ENCODE results near the gene MAOA.

Gene MAOA

DNA sequence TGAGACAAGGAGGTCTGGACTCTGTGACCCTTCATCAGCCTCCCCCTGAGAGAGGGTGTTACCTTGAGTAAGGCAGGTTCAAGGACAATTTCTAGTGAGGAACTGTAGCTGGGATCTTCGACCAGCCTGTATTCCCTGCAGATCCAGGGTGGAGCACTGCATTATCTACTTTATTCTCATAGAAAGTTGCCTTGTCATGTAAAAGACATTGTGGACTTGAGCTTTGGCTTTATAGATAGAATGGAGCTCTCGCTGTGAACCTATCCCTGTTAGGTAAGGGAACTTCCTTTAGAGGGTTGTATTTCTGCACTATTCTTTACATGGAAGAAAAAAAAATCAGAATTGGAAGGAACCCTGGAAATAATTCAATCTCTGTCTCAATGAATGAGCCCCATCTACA is 91.4 kb downstream of the MAOA start (continued):
- TF ChIP-seq ZNF292 (tag by site-specific recombination; IDR thresholded peaks at IDR 0.05; ENCODE audit: borderline replicate concordance, low read depth) (no peak), SCRT2 (tag by site-specific recombination; IDR thresholded peaks at IDR 0.05) (no peak), ZNF664 (tag by site-specific recombination; IDR thresholded peaks at IDR 0.05) (no peak)
- TF ChIP-seq, protein P1, sequence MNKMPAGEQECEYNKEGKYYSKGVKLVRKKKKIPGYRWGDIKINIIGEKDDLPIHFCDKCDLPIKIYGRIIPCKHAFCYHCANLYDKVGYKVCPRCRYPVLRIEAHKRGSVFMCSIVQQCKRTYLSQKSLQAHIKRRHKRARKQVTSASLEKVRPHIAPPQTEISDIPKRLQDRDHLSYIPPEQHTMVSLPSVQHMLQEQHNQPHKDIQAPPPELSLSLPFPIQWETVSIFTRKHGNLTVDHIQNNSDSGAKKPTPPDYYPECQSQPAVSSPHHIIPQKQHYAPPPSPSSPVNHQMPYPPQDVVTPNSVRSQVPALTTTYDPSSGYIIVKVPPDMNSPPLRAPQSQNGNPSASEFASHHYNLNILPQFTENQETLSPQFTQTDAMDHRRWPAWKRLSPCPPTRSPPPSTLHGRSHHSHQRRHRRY (tag by site-specific recombination; IDR thresholded peaks at IDR 0.05), result no peak
- TF ChIP-seq, protein P2, sequence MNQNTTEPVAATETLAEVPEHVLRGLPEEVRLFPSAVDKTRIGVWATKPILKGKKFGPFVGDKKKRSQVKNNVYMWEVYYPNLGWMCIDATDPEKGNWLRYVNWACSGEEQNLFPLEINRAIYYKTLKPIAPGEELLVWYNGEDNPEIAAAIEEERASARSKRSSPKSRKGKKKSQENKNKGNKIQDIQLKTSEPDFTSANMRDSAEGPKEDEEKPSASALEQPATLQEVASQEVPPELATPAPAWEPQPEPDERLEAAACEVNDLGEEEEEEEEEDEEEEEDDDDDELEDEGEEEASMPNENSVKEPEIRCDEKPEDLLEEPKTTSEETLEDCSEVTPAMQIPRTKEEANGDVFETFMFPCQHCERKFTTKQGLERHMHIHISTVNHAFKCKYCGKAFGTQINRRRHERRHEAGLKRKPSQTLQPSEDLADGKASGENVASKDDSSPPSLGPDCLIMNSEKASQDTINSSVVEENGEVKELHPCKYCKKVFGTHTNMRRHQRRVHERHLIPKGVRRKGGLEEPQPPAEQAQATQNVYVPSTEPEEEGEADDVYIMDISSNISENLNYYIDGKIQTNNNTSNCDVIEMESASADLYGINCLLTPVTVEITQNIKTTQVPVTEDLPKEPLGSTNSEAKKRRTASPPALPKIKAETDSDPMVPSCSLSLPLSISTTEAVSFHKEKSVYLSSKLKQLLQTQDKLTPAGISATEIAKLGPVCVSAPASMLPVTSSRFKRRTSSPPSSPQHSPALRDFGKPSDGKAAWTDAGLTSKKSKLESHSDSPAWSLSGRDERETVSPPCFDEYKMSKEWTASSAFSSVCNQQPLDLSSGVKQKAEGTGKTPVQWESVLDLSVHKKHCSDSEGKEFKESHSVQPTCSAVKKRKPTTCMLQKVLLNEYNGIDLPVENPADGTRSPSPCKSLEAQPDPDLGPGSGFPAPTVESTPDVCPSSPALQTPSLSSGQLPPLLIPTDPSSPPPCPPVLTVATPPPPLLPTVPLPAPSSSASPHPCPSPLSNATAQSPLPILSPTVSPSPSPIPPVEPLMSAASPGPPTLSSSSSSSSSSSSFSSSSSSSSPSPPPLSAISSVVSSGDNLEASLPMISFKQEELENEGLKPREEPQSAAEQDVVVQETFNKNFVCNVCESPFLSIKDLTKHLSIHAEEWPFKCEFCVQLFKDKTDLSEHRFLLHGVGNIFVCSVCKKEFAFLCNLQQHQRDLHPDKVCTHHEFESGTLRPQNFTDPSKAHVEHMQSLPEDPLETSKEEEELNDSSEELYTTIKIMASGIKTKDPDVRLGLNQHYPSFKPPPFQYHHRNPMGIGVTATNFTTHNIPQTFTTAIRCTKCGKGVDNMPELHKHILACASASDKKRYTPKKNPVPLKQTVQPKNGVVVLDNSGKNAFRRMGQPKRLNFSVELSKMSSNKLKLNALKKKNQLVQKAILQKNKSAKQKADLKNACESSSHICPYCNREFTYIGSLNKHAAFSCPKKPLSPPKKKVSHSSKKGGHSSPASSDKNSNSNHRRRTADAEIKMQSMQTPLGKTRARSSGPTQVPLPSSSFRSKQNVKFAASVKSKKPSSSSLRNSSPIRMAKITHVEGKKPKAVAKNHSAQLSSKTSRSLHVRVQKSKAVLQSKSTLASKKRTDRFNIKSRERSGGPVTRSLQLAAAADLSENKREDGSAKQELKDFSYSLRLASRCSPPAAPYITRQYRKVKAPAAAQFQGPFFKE (tag by site-specific recombination; IDR thresholded peaks at IDR 0.05; ENCODE audit: borderline replicate concordance), result no peak

DNA sequence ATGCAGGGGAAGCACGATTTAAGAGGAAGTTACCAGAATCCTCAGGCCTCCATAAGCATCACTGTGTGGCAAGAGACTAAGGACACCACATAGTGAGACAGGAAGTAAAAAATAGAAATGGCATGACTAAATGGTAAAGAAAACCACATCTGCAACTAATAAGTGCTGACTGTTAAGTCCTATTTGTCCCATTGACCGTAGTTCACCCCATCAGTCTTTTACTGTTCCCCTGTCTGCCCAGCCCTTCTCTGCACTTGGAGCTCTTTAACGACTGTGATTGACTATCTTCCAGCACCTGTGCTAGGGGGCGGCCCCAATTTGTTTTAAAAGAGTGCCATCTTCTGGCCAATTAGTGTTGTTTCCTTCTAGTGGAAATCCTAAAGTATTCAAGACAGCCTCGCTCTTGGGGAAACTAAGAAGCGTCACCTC is 94.2 kb downstream of the MAOA start:
- no peaks in the 10 kb centered on the region for H3K36me3 ChIP-seq (ENCODE audit: control insufficient read depth in 2 of 2, insufficient read depth in 1 of 2, low read length in 2 of 2)
- no peak overlapping the region for H3K4me3 ChIP-seq (ENCODE audit: low read depth, low read length)
- H3K4me1 ChIP-seq (ENCODE audit: control insufficient read depth, insufficient read depth, low read length), result no peaks in the 10 kb centered on the region
- TF ChIP-seq ZNF654 (tag by site-specific recombination; IDR thresholded peaks at IDR 0.05; ENCODE audit: low read depth) (peak; percentile 80), ZNF473 (tag by site-specific recombination; IDR thresholded peaks at IDR 0.05) (no peak)
- TF ChIP-seq, protein P3, sequence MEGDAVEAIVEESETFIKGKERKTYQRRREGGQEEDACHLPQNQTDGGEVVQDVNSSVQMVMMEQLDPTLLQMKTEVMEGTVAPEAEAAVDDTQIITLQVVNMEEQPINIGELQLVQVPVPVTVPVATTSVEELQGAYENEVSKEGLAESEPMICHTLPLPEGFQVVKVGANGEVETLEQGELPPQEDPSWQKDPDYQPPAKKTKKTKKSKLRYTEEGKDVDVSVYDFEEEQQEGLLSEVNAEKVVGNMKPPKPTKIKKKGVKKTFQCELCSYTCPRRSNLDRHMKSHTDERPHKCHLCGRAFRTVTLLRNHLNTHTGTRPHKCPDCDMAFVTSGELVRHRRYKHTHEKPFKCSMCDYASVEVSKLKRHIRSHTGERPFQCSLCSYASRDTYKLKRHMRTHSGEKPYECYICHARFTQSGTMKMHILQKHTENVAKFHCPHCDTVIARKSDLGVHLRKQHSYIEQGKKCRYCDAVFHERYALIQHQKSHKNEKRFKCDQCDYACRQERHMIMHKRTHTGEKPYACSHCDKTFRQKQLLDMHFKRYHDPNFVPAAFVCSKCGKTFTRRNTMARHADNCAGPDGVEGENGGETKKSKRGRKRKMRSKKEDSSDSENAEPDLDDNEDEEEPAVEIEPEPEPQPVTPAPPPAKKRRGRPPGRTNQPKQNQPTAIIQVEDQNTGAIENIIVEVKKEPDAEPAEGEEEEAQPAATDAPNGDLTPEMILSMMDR (tag by site-specific recombination; IDR thresholded peaks at IDR 0.05), result peak; percentile 32; the same call in 1 of the 2 replicates
- ChIA-PET POLR2A (no interaction called here), CTCF (interaction anchor here (0.7 to 3.4 kb wide), 19 partner anchors 9 to 1935 kb away, joined by 3 to 59 read pairs (median 4); no protein-coding TSS in a partner anchor)
- no peaks in the 10 kb centered on the region for H3K9me3 ChIP-seq (ENCODE audit: control insufficient read depth, insufficient read depth, low read depth, low read length)
- H3K27ac ChIP-seq (ENCODE audit: extremely low read depth, low read depth, low read length), result no peak overlapping the region

DNA sequence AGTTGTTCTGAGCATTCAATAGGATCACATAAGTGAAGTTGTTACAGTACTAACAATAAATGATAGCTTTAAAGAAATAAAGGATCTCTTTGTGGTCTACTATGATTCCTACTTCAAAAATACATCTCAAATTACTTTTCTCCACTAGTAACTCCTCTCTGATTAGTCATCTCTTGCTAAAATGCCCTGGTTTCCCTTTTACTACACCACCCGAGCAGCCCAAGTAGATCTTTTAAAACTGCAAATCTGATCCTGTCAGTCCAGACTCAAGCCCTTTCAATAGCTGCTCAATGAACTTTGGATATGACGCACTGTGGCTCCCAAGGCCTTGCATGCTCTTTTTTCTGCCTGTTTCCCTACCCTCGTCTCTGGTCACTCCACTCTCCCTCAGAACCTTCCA is 97.5 kb downstream of the MAOA start:
- ChIA-PET POLR2A (no interaction called here), CTCF (interaction anchor here (1.0 to 1.6 kb wide), 3 partner anchors 45 to 193 kb away, joined by 4 to 5 read pairs (median 4); no protein-coding TSS in a partner anchor)
- no peaks in the 10 kb centered on the region for H3K4me1 ChIP-seq (ENCODE audit: control insufficient read depth, insufficient read depth, low read length)
- no peaks in the 10 kb centered on the region for H3K36me3 ChIP-seq (ENCODE audit: control insufficient read depth in 2 of 2, insufficient read depth in 1 of 2, low read length in 2 of 2)
- no peaks in the 10 kb centered on the region for H3K9me3 ChIP-seq (ENCODE audit: control insufficient read depth, insufficient read depth, low read depth, low read length)
- H3K27ac ChIP-seq (ENCODE audit: extremely low read depth, low read depth, low read length), result no peak overlapping the region
- no peak overlapping the region for H3K4me3 ChIP-seq (ENCODE audit: low read depth, low read length)
- TF ChIP-seq, protein P4, sequence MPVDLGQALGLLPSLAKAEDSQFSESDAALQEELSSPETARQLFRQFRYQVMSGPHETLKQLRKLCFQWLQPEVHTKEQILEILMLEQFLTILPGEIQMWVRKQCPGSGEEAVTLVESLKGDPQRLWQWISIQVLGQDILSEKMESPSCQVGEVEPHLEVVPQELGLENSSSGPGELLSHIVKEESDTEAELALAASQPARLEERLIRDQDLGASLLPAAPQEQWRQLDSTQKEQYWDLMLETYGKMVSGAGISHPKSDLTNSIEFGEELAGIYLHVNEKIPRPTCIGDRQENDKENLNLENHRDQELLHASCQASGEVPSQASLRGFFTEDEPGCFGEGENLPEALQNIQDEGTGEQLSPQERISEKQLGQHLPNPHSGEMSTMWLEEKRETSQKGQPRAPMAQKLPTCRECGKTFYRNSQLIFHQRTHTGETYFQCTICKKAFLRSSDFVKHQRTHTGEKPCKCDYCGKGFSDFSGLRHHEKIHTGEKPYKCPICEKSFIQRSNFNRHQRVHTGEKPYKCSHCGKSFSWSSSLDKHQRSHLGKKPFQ (tag by site-specific recombination; IDR thresholded peaks at IDR 0.05), result no peak
- TF ChIP-seq ZBTB7A (tag by site-specific recombination; IDR thresholded peaks at IDR 0.05; ENCODE audit: low read depth) (no peak), ZNF701 (tag by site-specific recombination; IDR thresholded peaks at IDR 0.05) (no peak), TCF7L2 (IDR thresholded peaks at IDR 0.05; ENCODE audit: borderline replicate concordance, low read depth, low read length) (no peak), KLF10 (tag by site-specific recombination; IDR thresholded peaks at IDR 0.05) (no peak)
- TF ChIP-seq, protein P5, sequence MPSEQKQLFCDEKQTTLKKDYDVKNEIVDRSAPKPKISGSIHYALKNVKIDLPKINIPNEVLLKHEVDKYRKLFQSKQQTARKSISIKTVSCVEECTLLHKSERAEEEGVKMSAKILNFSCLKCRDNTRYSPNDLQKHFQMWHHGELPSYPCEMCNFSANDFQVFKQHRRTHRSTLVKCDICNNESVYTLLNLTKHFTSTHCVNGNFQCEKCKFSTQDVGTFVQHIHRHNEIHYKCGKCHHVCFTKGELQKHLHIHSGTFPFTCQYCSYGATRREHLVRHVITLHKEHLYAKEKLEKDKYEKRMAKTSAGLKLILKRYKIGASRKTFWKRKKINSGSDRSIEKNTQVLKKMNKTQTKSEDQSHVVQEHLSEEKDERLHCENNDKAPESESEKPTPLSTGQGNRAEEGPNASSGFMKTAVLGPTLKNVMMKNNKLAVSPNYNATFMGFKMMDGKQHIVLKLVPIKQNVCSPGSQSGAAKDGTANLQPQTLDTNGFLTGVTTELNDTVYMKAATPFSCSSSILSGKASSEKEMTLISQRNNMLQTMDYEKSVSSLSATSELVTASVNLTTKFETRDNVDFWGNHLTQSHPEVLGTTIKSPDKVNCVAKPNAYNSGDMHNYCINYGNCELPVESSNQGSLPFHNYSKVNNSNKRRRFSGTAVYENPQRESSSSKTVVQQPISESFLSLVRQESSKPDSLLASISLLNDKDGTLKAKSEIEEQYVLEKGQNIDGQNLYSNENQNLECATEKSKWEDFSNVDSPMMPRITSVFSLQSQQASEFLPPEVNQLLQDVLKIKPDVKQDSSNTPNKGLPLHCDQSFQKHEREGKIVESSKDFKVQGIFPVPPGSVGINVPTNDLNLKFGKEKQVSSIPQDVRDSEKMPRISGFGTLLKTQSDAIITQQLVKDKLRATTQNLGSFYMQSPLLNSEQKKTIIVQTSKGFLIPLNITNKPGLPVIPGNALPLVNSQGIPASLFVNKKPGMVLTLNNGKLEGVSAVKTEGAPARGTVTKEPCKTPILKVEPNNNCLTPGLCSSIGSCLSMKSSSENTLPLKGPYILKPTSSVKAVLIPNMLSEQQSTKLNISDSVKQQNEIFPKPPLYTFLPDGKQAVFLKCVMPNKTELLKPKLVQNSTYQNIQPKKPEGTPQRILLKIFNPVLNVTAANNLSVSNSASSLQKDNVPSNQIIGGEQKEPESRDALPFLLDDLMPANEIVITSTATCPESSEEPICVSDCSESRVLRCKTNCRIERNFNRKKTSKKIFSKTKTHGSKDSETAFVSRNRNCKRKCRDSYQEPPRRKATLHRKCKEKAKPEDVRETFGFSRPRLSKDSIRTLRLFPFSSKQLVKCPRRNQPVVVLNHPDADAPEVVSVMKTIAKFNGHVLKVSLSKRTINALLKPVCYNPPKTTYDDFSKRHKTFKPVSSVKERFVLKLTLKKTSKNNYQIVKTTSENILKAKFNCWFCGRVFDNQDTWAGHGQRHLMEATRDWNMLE (tag by site-specific recombination; conservative IDR thresholded peaks at IDR 0.05; ENCODE audit: low read depth), result no peak
- TF ChIP-seq, protein P6, sequence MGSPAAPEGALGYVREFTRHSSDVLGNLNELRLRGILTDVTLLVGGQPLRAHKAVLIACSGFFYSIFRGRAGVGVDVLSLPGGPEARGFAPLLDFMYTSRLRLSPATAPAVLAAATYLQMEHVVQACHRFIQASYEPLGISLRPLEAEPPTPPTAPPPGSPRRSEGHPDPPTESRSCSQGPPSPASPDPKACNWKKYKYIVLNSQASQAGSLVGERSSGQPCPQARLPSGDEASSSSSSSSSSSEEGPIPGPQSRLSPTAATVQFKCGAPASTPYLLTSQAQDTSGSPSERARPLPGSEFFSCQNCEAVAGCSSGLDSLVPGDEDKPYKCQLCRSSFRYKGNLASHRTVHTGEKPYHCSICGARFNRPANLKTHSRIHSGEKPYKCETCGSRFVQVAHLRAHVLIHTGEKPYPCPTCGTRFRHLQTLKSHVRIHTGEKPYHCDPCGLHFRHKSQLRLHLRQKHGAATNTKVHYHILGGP (tag by site-specific recombination; IDR thresholded peaks at IDR 0.05), result no peak
